Ascending aorta (tissue), 2 donors: ENCODE measurements around the gene BNC2. TPM values are rescaled to one million over a fixed set of nuclear protein-coding genes. Genes with fewer than 3 reads are reported as not detected.

Experiments
- DNase-seq, 2 donors: peaks; one replicate each; pipeline ENCODE4 v3.0.0-alpha.2; 2019; ENCODE audit warnings: low spot score in 2 of 2
- H3K27ac ChIP-seq, 2 donors: fragments of 200-600 bp; sonication (generic); one replicate each; pipeline ENCODE4 v1.5.1; 2016 to 2017; ENCODE audit warnings: mild to moderate bottlenecking in 1 of 2
- H3K27me3 ChIP-seq: fragments of 200-600 bp; sonication (generic); one replicate; pipeline ENCODE4 v1.5.1; 2017
- H3K36me3 ChIP-seq, 2 donors: fragments of 200-600 bp; sonication (generic); one replicate each; pipeline ENCODE4 v1.5.1; 2016
- H3K4me1 ChIP-seq, 2 donors: fragments of 200-600 bp; sonication (generic); one replicate each; pipeline ENCODE4 v1.5.1; 2016 to 2017; ENCODE audit warnings: mild to moderate bottlenecking in 1 of 2
- H3K4me3 ChIP-seq, 2 donors: fragments of 200-600 bp; sonication (generic); one replicate each; pipeline ENCODE4 v1.5.1; 2016 to 2017; ENCODE audit warnings: mild to moderate bottlenecking in 1 of 2
- H3K9me3 ChIP-seq, 2 donors: fragments of 200-600 bp; sonication (generic); one replicate each; pipeline ENCODE4 v1.5.1; 2016
- CTCF ChIP-seq, 3 experiments: fragments of 200-600 bp in 2 of 3; fragments of 450-650 bp in 1 of 3; sonication (generic) in 2 of 3; IDR thresholded peaks; one replicate each; pipeline ENCODE4 v1.5.1; 2016 to 2019; ENCODE audit warnings: antibody characterized with exemption in 3 of 3, mild to moderate bottlenecking in 1 of 3, moderate library complexity in 1 of 3
- intact Hi-C: fragments of 100-400 bp; cut with DNase I; formaldehyde crosslinking; loops from one replicate; pipeline ENCODE4 v1.15.1; 2023
- total RNA-seq: library from RNA; depleted of rRNA; stranded (reverse); fragments of >200 nt; gene quantifications from one replicate; pipeline ENCODE4 v1.1.0, GENCODE V29; 2016

BNC2 gene
- total RNA-seq, 1 donor from 2014 or later = 25.5 TPM

GRCh38 chr9:16710888-16711287, 159.6 kb downstream of the BNC2 start:
- peaks cover 0 to 2% of the 10 kb centered on the region in 2 donors for H3K4me1 ChIP-seq
- DNase-seq = no peak
- intact Hi-C loops = loop anchor here (5.0 kb wide), 1 partner anchor 189 kb away; no protein-coding TSS in a partner anchor
- no peak for TF ChIP-seq CTCF (IDR thresholded peaks at IDR 0.05)
- H3K27ac ChIP-seq = no peak overlapping the region
- no peak overlapping the region for H3K4me3 ChIP-seq
- H3K27me3 ChIP-seq = no peaks in the 10 kb centered on the region
- no peaks in the 10 kb centered on the region for H3K9me3 ChIP-seq
- H3K36me3 ChIP-seq = no peaks in the 10 kb centered on the region

GRCh38 chr9:16709924-16710323, 160.5 kb downstream of the BNC2 start:
- H3K36me3 ChIP-seq = no peaks in the 10 kb centered on the region
- DNase-seq = no peak
- intact Hi-C loops = loop anchor here (5.0 to 10.0 kb wide), 3 partner anchors 162 to 435 kb away; partner anchors contain the start of gene BNC2
- H3K4me1 ChIP-seq = peaks cover 0 to 6% of the 10 kb centered on the region in 2 donors
- H3K27ac ChIP-seq = no peak overlapping the region
- H3K4me3 ChIP-seq = no peak overlapping the region
- H3K27me3 ChIP-seq = no peaks in the 10 kb centered on the region
- H3K9me3 ChIP-seq = no peaks in the 10 kb centered on the region
- TF ChIP-seq CTCF (IDR thresholded peaks at IDR 0.05) = no peak

GRCh38 chr9:16708656-16709435, 161.6 kb downstream of the BNC2 start:
- no peak for DNase-seq
- H3K9me3 ChIP-seq = no peaks in the 10 kb centered on the region
- peak overlapping the region; percentile 6 to 15 for H3K4me3 ChIP-seq
- no peak overlapping the region for H3K27ac ChIP-seq
- TF ChIP-seq CTCF (IDR thresholded peaks at IDR 0.05) = no peak
- intact Hi-C loops = loop anchor here (5.0 to 10.0 kb wide), 2 partner anchors 163 to 434 kb away; partner anchors contain the start of gene BNC2
- no peaks in the 10 kb centered on the region for H3K27me3 ChIP-seq
- no peaks in the 10 kb centered on the region for H3K36me3 ChIP-seq
- peaks cover 0 to 11% of the 10 kb centered on the region in 2 donors for H3K4me1 ChIP-seq

GRCh38 chr9:16705111-16705604, 165.3 kb downstream of the BNC2 start:
- Histone ChIP-seq H3K36me3 (no peaks in the 10 kb centered on the region), H3K27me3 (no peaks in the 10 kb centered on the region), H3K9me3 (no peaks in the 10 kb centered on the region), H3K4me3 (peak overlapping the region in 1 of 2 donors; percentile 64), H3K4me1 (peaks cover 0 to 35% of the 10 kb centered on the region in 2 donors), H3K27ac (peak overlapping the region; percentile 85 to 94)
- intact Hi-C loops = loop anchor here (1.0 to 10.0 kb wide), 4 partner anchors 22 to 430 kb away; partner anchors contain the start of gene BNC2
- TF ChIP-seq CTCF (IDR thresholded peaks at IDR 0.05) = no peak
- peak; percentile 56 to 97 for DNase-seq

- Histone ChIP-seq H3K9me3 (no peaks in the 10 kb centered on the region), H3K4me3 (peak overlapping the region; percentile 28 to 64), H3K4me1 (peaks cover 0 to 35% of the 10 kb centered on the region in 2 donors), H3K27ac (peak overlapping the region; percentile 85 to 94), H3K27me3 (no peaks in the 10 kb centered on the region), H3K36me3 (no peaks in the 10 kb centered on the region)
- peak in 1 of 2 donors; percentile 83 for DNase-seq
- no peak for TF ChIP-seq CTCF (IDR thresholded peaks at IDR 0.05)
- intact Hi-C loops = loop anchor here (1.0 to 10.0 kb wide), 6 partner anchors 23 to 507 kb away; partner anchors contain the start of gene BNC2
Measured at GRCh38 chr9:16704116-16705110, 166.1 kb downstream of the BNC2 start.
